HUES48 (cell line): ENCODE results near the gene SEC16A.
A peak's percentile ranks its signal among the peaks of the same experiment; 100 is the strongest.
"Not testable (repeated sequence)": the region's sequence is repeated elsewhere in the genome, so short reads cannot be mapped to it uniquely, and the experiment has no call there.

ENCODE experiments used
- H3K27ac ChIP-seq: one replicate; pipeline ENCODE4 v1.7.0; 2013; ENCODE audit warnings: low read depth, low read length, inconsistent platforms
- H3K27me3 ChIP-seq: 2 replicates; pipeline ENCODE4 v1.6.1; 2013; ENCODE audit warnings: mild to moderate bottlenecking, low read length; ENCODE audit not compliant: control insufficient read depth, insufficient read depth
- H3K36me3 ChIP-seq: 2 replicates; pipeline ENCODE4 v1.6.1; 2013; ENCODE audit warnings: low read length; ENCODE audit not compliant: control insufficient read depth, insufficient read depth
- H3K4me1 ChIP-seq: 2 replicates; pipeline ENCODE4 v1.6.1; 2013; ENCODE audit warnings: mild to moderate bottlenecking, low read length; ENCODE audit not compliant: control insufficient read depth, insufficient read depth
- H3K4me3 ChIP-seq: 2 replicates; pipeline ENCODE4 v1.5.1; 2013; ENCODE audit warnings: mild to moderate bottlenecking, low read depth, low read length
- H3K9ac ChIP-seq: 2 replicates; pipeline ENCODE4 v1.6.1; 2013; ENCODE audit warnings: mild to moderate bottlenecking, low read depth, low read length, moderate library complexity
- H3K9me3 ChIP-seq: 2 replicates; pipeline ENCODE4 v1.6.1; 2013; ENCODE audit warnings: low read length; ENCODE audit not compliant: control insufficient read depth, insufficient read depth

Gene SEC16A

DNA sequence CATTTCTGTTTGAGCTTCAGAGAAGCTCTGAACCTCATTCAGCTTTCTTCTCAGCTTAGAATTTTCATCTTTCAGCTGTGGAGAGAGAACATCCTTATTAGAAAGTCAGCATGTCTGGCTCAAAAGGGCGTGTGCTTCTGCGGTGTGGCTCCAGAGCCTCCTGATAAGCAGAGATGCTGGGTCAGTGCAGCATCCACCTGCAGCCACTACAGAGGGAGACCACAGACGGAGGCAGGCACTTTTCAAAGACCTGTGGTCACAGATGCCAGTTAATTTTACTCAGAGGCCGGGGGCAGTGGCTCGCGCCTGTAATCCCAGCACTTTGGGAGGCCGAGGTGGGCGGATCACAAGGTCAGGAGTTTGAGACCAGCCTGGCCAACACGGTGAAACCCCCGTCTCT is 76.9 kb downstream of the SEC16A start:
- H3K27me3 ChIP-seq, H3K9ac ChIP-seq, H3K9me3 ChIP-seq, H3K27ac ChIP-seq, H3K4me3 ChIP-seq, H3K4me1 ChIP-seq: not testable (repeated sequence)
- peaks cover 64% of the 10 kb centered on the region for H3K36me3 ChIP-seq

- Histone ChIP-seq H3K27ac (no peak overlapping the region), H3K4me3 (no peak overlapping the region)
Measured at GRCh38 chr9:136405481-136405880, 77.4 kb downstream of the SEC16A start.

DNA sequence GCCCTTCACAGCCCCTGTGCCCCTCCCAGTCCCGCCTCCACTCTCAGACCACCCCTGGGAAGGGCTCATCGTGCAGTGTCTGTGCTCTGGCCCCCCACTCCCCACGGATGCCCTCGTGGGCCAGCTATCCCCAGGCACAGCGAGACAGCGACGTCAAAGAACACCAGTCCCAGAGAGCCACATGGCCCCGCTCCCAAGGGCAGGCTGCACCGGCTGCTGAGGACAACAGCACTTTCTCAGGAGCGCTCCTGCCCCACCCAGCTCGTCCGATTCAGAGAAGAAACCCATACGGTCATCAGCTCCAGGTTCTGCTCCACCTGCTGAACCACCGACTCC is 78.1 kb downstream of the SEC16A start:
- H3K9ac ChIP-seq: no peak overlapping the region
- H3K27me3 ChIP-seq: no peaks in the 10 kb centered on the region
- H3K4me3 ChIP-seq: no peak overlapping the region
- no peaks in the 10 kb centered on the region for H3K9me3 ChIP-seq
- peaks cover 64% of the 10 kb centered on the region for H3K36me3 ChIP-seq
- H3K4me1 ChIP-seq: peaks cover 7% of the 10 kb centered on the region
- H3K27ac ChIP-seq: no peak overlapping the region

More at GRCh38 chr9:136405481-136405880, 77.4 kb downstream of the SEC16A start:
- H3K36me3 ChIP-seq: peaks cover 64% of the 10 kb centered on the region
- H3K9me3 ChIP-seq: no peaks in the 10 kb centered on the region
- H3K9ac ChIP-seq: no peak overlapping the region
- H3K27me3 ChIP-seq: no peaks in the 10 kb centered on the region
- H3K4me1 ChIP-seq: peaks cover 4% of the 10 kb centered on the region

DNA sequence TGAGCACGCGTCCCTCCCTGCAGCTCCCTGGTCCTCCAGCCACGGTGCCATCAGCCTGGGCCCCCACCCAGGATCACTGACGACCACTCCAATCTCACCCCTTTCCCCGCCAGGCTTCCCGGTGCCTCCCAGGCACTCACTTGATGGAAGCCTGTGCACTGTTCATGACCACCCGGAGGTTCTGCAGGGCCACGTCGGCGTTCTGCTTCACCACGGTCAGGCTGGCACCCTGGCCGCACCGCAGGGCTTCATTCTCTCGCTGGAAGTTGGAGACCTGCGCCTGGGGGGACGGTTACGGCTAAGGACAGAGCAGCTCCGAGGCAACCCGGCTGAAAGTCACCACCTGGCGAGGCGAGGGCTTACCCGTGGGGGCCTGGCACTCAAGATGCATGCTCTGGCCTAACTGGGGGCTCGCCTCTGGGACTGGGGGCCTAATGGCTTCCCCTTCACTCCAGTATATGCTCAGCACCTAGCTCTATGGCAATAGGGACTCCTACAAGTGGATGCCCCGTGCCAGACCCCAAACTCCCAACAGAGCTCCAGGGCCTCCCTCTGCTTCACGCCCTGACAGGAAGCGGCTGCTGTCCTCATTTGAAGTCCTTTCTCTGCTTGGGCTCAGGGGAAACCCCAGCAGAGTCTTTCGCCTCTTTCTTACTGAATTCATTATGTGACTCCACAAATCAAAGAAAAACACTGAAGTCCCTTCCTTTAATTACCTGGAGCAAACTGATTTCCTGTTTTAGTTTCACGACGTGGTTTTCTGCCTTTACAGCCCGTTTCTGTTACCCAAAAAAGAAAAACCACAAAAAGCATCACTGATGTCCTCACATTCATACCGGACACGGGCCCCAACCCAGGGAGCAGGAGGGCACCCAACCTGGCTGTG is 78.7 kb downstream of the SEC16A start:
- Histone ChIP-seq H3K4me3 (no peak overlapping the region), H3K9ac (no peak overlapping the region), H3K27ac (no peak overlapping the region), H3K9me3 (no peaks in the 10 kb centered on the region), H3K36me3 (peaks cover 64% of the 10 kb centered on the region), H3K4me1 (peaks cover 7% of the 10 kb centered on the region), H3K27me3 (no peaks in the 10 kb centered on the region)

- Histone ChIP-seq H3K4me3 (no peak overlapping the region), H3K9me3 (no peaks in the 10 kb centered on the region), H3K27me3 (no peaks in the 10 kb centered on the region), H3K4me1 (peaks cover 7% of the 10 kb centered on the region; the same call in 1 of the 2 replicates), H3K36me3 (peaks cover 64% of the 10 kb centered on the region), H3K27ac (no peak overlapping the region), H3K9ac (no peak overlapping the region)
Measured at GRCh38 chr9:136403538-136403914, 79.3 kb downstream of the SEC16A start.

GRCh38 chr9:136402067-136402466 is 80.8 kb downstream of the SEC16A start:
- H3K9me3 ChIP-seq: no peaks in the 10 kb centered on the region
- no peak overlapping the region for H3K4me3 ChIP-seq
- peaks cover 66% of the 10 kb centered on the region for H3K36me3 ChIP-seq
- H3K27me3 ChIP-seq: no peaks in the 10 kb centered on the region
- no peak overlapping the region for H3K27ac ChIP-seq
- peaks cover 7% of the 10 kb centered on the region; the same call in 1 of the 2 replicates for H3K4me1 ChIP-seq
- no peak overlapping the region for H3K9ac ChIP-seq

GRCh38 chr9:136401173-136401922 is 81.5 kb downstream of the SEC16A start:
- Histone ChIP-seq H3K9ac (no peak overlapping the region), H3K27ac (no peak overlapping the region), H3K36me3 (peaks cover 68% of the 10 kb centered on the region)

GRCh38 chr9:136400038-136400834 is 82.6 kb downstream of the SEC16A start, which contains the start of gene SNAPC4:
TSS of gene SNAPC4 (minus strand) at chr9:136400170. CDS start at chr9:136398428, 1,742 bp downstream.
- Histone ChIP-seq H3K9me3 (no peaks in the 10 kb centered on the region), H3K27ac (peak within 1 kb of the TSS; percentile 32), H3K9ac (peak within 1 kb of the TSS; percentile 64), H3K36me3 (peaks cover 69% of the 10 kb centered on the region), H3K27me3 (no peaks in the 10 kb centered on the region), H3K4me1 (peaks cover 7% of the 10 kb centered on the region; the same call in 1 of the 2 replicates), H3K4me3 (peak within 1 kb of the TSS; percentile 77)

More at GRCh38 chr9:136401173-136401922, 81.5 kb downstream of the SEC16A start:
- H3K27me3 ChIP-seq: no peaks in the 10 kb centered on the region
- H3K4me3 ChIP-seq: no peak overlapping the region
- H3K9me3 ChIP-seq: no peaks in the 10 kb centered on the region
- H3K4me1 ChIP-seq: peaks cover 7% of the 10 kb centered on the region; the same call in 1 of the 2 replicates

DNA sequence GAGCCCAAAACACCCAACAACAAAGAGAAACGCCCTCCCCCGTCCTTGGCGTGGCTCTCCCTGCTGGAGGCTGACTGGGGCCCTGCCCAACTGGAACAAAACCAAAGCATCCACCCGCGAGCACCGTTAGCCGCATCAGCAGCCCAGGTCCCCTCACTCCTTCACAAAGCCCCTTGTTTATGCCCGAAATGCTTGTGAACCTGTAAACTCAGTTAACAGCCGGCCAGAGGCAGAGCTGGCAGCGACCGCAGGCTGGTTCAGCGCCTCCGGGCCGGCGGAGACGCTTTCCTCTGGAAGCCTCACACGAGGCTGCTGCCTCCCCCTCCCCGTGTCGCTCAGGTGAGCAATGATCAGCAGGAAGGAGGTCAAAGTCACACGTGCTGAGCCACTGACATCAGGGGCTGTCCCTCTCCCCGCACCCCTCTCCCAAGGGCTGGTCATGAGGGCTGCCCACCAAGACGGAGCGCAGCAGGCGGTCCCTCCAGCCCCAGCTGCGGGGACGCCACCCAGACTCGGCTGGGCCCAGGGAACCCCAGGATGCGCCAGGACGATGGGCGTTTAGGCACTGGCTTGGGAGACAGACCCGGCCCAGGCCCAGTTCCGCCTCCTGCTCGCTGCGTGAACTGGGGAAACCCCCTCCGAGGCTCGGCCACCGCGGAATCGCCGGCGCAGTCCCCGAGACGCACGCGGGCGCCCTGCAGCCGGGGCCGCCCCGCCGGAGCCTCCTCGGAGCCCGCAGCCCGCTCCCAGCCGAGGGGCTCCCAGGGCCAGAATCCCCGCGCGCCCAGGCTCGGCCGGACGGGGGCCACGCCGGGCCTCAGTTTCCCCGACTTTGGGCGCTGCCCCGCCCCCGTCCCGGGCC is 83.4 kb downstream of the SEC16A start:
- peaks cover 69% of the 10 kb centered on the region for H3K36me3 ChIP-seq
- peak overlapping the region; percentile 25 for H3K27ac ChIP-seq
- no peaks in the 10 kb centered on the region for H3K9me3 ChIP-seq
- H3K4me3 ChIP-seq: peak overlapping the region; percentile 77
- peaks cover 7% of the 10 kb centered on the region; the same call in 1 of the 2 replicates for H3K4me1 ChIP-seq
- peak overlapping the region; percentile 64 for H3K9ac ChIP-seq
- no peaks in the 10 kb centered on the region for H3K27me3 ChIP-seq

DNA sequence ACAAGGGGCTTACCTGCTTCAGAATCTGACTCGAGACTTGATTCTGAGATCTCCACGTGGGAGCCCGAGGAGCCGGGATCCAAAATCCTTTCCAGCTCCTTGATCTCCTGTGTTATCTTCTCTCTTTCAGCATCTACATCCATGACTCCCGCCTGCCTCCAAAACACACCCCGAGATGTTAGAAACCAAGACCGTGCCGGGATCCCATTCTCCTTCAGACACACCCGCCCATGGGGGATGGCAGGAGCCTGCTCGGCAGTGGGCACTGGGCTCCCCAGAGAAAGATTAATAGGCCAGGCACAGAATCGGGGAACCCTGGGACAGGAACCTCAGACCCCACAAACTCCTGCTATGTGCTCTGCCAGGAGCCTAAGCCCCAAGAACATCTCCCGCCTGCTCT is 84.6 kb downstream of the SEC16A start:
- Histone ChIP-seq H3K4me1 (peaks cover 7% of the 10 kb centered on the region; the same call in 1 of the 2 replicates), H3K9me3 (no peaks in the 10 kb centered on the region), H3K4me3 (peak overlapping the region; percentile 77; the same call in 1 of the 2 replicates), H3K27me3 (no peaks in the 10 kb centered on the region), H3K36me3 (peaks cover 69% of the 10 kb centered on the region), H3K9ac (no peak overlapping the region), H3K27ac (no peak overlapping the region)
